CD4-positive, CD25-positive, alpha-beta regulatory T cell (primary cell): ENCODE results near the gene SLC25A21. TPM values are rescaled to one million over a fixed set of nuclear protein-coding genes. Genes with fewer than 3 reads are reported as not detected.

Experiments used
- ATAC-seq, 2 donors: fragments of 150-1000 bp; cut with Tn5 transposase; one replicate each; pipeline ENCODE4 v1.10.0; 2021; ENCODE audit warnings: low read depth in 2 of 2, moderate number of reproducible peaks in 2 of 2, moderate library complexity in 1 of 2
- DNase-seq, 3 donors: peaks; one replicate each; pipeline versions ENCODE4 v3.0.0 to v3.0.0-alpha.2; 2012 to 2022; ENCODE audit warnings: mixed read lengths in 1 of 3
- H3K27ac ChIP-seq: one replicate; pipeline ENCODE4 v1.7.0; 2013; ENCODE audit warnings: mild to moderate bottlenecking, low read length; ENCODE audit not compliant: insufficient read depth, poor library complexity, severe bottlenecking
- H3K27me3 ChIP-seq: one replicate; pipeline ENCODE4 v1.7.0; 2013; ENCODE audit warnings: low read length; ENCODE audit not compliant: control insufficient read depth, insufficient read depth
- H3K36me3 ChIP-seq: one replicate; pipeline ENCODE4 v1.7.0; 2013; ENCODE audit warnings: mild to moderate bottlenecking, low read length, moderate library complexity; ENCODE audit not compliant: control insufficient read depth, insufficient read depth
- H3K4me1 ChIP-seq: 2 replicates; pipeline ENCODE4 v1.7.0; 2013; ENCODE audit warnings: mild to moderate bottlenecking, low read length; ENCODE audit not compliant: insufficient read depth, control insufficient read depth, poor library complexity, severe bottlenecking
- H3K4me3 ChIP-seq: one replicate; pipeline ENCODE4 v1.7.0; 2013; ENCODE audit warnings: low read depth, mild to moderate bottlenecking, low read length, moderate library complexity
- H3K9me3 ChIP-seq, 2 experiments: 1 replicate in 1 of 2; 2 replicates in 1 of 2; pipeline ENCODE4 v1.7.0; 2013; ENCODE audit warnings: low read length in 2 of 2, mild to moderate bottlenecking in 1 of 2, moderate library complexity in 1 of 2; ENCODE audit not compliant: control insufficient read depth in 2 of 2
- H3K27ac Mint-ChIP-seq, 3 donors: one replicate each; pipeline ENCODE4 v1.8.0; 2020 to 2022; ENCODE audit warnings: mild to moderate bottlenecking in 3 of 3, mixed read lengths in 3 of 3, moderate library complexity in 2 of 3
- H3K27me3 Mint-ChIP-seq: one replicate; pipeline ENCODE4 v1.8.0; 2022; ENCODE audit warnings: mild to moderate bottlenecking, mixed read lengths
- H3K36me3 Mint-ChIP-seq: one replicate; pipeline ENCODE4 v1.8.0; 2020; ENCODE audit warnings: mixed read lengths
- H3K4me1 Mint-ChIP-seq, 4 donors: one replicate each; pipeline ENCODE4 v1.8.0; 2020 to 2022; ENCODE audit warnings: mixed read lengths in 4 of 4, mild to moderate bottlenecking in 1 of 4
- H3K4me3 Mint-ChIP-seq, 4 donors: one replicate each; pipeline ENCODE4 v1.8.0; 2020 to 2022; ENCODE audit warnings: mild to moderate bottlenecking in 4 of 4, mixed read lengths in 4 of 4, moderate library complexity in 3 of 4
- H3K9me3 Mint-ChIP-seq, 7 donors: one replicate each; pipeline ENCODE4 v1.8.0; 2020 to 2022; ENCODE audit warnings: mixed read lengths in 7 of 7, mild to moderate bottlenecking in 3 of 7, moderate library complexity in 2 of 7
- polyA plus RNA-seq, 4 donors: library from polyadenylated mRNA; unstranded; fragments of 300-500 nt; fragmentation: Illumina TruSeq; gene quantifications; one replicate each; pipeline ENCODE4 v1.2.3, GENCODE V29; 2021
- total RNA-seq: library from RNA; stranded (reverse); gene quantifications from one replicate; pipeline ENCODE4 v1.2.3, GENCODE V29; 2022

SLC25A21 gene
- total and polyA plus RNA-seq, 5 donors from 2014 or later, result not detected

DNA sequence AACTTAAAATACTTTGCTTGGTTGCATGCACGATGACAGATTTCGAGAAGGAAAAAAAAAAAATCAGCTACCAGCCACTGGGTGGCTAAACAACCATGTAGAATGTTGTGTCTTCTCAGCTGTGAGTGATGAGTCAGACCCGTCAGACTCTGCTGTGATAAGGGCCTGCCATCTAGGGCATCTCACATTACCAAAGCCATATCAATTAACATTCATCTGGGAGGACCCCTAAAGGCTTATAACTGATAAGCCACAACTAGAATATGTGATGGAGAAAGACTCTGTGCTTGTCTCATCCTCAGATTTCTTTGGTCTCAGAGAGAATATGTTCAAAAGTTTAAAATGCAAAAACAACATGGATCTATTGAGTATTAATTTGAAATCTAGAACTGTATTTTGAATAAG lies 399.3 kb downstream of the SLC25A21 start:
- H3K4me3 ChIP-seq, result no peak overlapping the region
- H3K27me3 Mint-ChIP-seq, result no peaks in the 10 kb centered on the region
- no peak overlapping the region for H3K27ac Mint-ChIP-seq
- no peaks in the 10 kb centered on the region for H3K36me3 Mint-ChIP-seq
- H3K36me3 ChIP-seq, result no peaks in the 10 kb centered on the region
- H3K27ac ChIP-seq, result no peak overlapping the region
- DNase-seq (no peak), ATAC-seq (no peak)
- peaks cover 3 to 10% (median 5%) of the 10 kb centered on the region in 7 donors for H3K9me3 Mint-ChIP-seq
- no peak overlapping the region for H3K4me3 Mint-ChIP-seq
- H3K4me1 Mint-ChIP-seq, result no peaks in the 10 kb centered on the region
- no peaks in the 10 kb centered on the region for H3K9me3 ChIP-seq
- no peaks in the 10 kb centered on the region for H3K27me3 ChIP-seq
- H3K4me1 ChIP-seq, result no peaks in the 10 kb centered on the region

DNA sequence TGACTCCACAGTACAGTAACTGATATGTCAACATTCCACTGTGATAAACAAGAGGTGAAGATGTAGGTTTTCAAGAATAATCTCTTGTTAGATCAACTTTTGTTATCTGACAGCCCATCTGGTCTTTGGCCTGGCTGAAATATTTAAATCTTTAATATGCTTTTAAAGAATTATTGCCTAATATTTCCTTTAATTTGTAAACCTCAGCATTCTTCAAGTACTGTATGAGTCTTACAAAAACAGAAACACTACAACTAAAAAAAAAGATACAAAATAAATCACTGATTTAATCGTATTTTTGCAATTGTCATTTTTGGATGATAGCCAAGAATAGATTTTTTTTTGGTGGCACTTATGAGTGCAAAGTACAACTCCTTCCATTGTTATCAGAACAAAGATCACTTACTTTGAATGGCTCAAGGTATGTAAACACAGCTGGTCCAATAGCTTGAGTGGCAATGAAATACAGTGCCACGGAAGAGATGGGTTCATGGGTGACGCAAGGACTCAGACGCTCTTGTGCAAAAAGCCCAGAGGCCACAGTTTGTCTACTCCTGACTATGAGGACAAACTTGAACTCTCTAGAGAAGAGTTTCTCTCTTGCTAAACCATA lies 401.3 kb downstream of the SLC25A21 start:
- H3K9me3 Mint-ChIP-seq, result peaks cover 0 to 5% (median 2%) of the 10 kb centered on the region in 7 donors
- no peaks in the 10 kb centered on the region for H3K27me3 Mint-ChIP-seq
- Histone ChIP-seq H3K27ac (no peak overlapping the region), H3K36me3 (no peaks in the 10 kb centered on the region), H3K9me3 (no peaks in the 10 kb centered on the region), H3K4me1 (no peaks in the 10 kb centered on the region), H3K27me3 (no peaks in the 10 kb centered on the region), H3K4me3 (no peak overlapping the region)
- H3K27ac Mint-ChIP-seq, result no peak overlapping the region
- no peaks in the 10 kb centered on the region for H3K4me1 Mint-ChIP-seq
- H3K36me3 Mint-ChIP-seq, result no peaks in the 10 kb centered on the region
- no peak for DNase-seq
- no peak overlapping the region for H3K4me3 Mint-ChIP-seq
- ATAC-seq, result no peak

- DNase-seq (no peak), ATAC-seq (no peak)
- Mint-ChIP-seq H3K9me3 (peaks cover 0 to 5% (median 2%) of the 10 kb centered on the region in 7 donors), H3K27me3 (no peaks in the 10 kb centered on the region), H3K4me3 (no peak overlapping the region), H3K4me1 (no peaks in the 10 kb centered on the region), H3K27ac (no peak overlapping the region), H3K36me3 (no peaks in the 10 kb centered on the region)
- Histone ChIP-seq H3K36me3 (no peaks in the 10 kb centered on the region), H3K4me3 (no peak overlapping the region), H3K27ac (no peak overlapping the region), H3K27me3 (no peaks in the 10 kb centered on the region), H3K4me1 (no peaks in the 10 kb centered on the region), H3K9me3 (no peaks in the 10 kb centered on the region)
These were observed 403.6 kb downstream of the SLC25A21 start for GRCh38 chr14:36768638-36769337.

DNA sequence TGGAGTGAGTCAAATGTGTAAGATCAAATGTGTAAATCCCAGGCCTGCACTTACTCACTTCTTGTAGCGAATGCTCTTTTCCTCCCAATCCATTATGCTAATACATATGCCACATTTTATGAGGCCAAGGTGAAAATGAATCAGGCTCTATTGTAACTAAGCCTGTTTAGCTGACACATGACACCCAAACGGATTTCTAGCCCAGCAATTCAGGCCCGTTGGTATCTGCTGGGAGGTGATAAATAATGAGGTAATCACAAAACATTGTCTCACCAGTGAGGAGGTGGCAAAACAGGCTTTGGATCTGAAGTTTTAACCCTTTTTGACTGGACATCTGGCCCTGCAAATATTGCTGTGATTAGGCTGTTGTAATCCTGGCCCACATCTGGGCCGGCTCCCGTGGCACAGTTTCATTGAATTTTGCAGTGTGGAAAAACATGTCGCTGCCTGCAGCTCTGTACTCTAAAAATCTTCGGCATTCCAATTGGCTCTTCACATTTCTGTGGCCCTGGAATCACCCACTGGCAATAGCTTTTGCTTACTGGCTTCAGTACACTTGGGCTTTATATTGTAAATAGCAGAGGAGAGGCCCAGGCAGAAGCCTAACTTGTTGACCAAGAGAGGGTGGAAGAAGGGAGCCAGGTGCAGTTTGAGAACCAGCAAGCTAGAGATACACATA lies 404.7 kb downstream of the SLC25A21 start:
- peaks cover 0 to 3% (median 1%) of the 10 kb centered on the region in 7 donors for H3K9me3 Mint-ChIP-seq
- no peaks in the 10 kb centered on the region for H3K36me3 Mint-ChIP-seq
- H3K9me3 ChIP-seq, result no peaks in the 10 kb centered on the region
- DNase-seq (no peak), ATAC-seq (no peak)
- no peaks in the 10 kb centered on the region for H3K27me3 ChIP-seq
- H3K27ac ChIP-seq, result no peak overlapping the region
- no peaks in the 10 kb centered on the region for H3K4me1 ChIP-seq
- no peak overlapping the region for H3K4me3 ChIP-seq
- no peaks in the 10 kb centered on the region for H3K4me1 Mint-ChIP-seq
- H3K27me3 Mint-ChIP-seq, result no peaks in the 10 kb centered on the region
- no peak overlapping the region for H3K4me3 Mint-ChIP-seq
- H3K36me3 ChIP-seq, result no peaks in the 10 kb centered on the region
- no peak overlapping the region for H3K27ac Mint-ChIP-seq

GRCh38 chr14:36766974-36767373 lies 405.4 kb downstream of the SLC25A21 start:
- Mint-ChIP-seq H3K9me3 (peaks cover 0 to 3% (median 0%) of the 10 kb centered on the region in 7 donors), H3K4me3 (no peak overlapping the region), H3K27ac (no peak overlapping the region), H3K36me3 (no peaks in the 10 kb centered on the region), H3K4me1 (no peaks in the 10 kb centered on the region), H3K27me3 (no peaks in the 10 kb centered on the region)
- ATAC-seq (no peak), DNase-seq (no peak)
- Histone ChIP-seq H3K9me3 (no peaks in the 10 kb centered on the region), H3K4me3 (no peak overlapping the region), H3K27ac (no peak overlapping the region), H3K27me3 (no peaks in the 10 kb centered on the region), H3K4me1 (no peaks in the 10 kb centered on the region), H3K36me3 (no peaks in the 10 kb centered on the region)

- no peaks in the 10 kb centered on the region for H3K36me3 ChIP-seq
- no peak for ATAC-seq
- Mint-ChIP-seq H3K4me1 (no peaks in the 10 kb centered on the region), H3K4me3 (no peak overlapping the region), H3K9me3 (peaks cover 0 to 8% (median 5%) of the 10 kb centered on the region in 7 donors), H3K27ac (no peak overlapping the region), H3K27me3 (no peaks in the 10 kb centered on the region), H3K36me3 (no peaks in the 10 kb centered on the region)
- no peak overlapping the region for H3K27ac ChIP-seq
- DNase-seq, result no peak
- no peak overlapping the region for H3K4me3 ChIP-seq
- H3K4me1 ChIP-seq, result no peaks in the 10 kb centered on the region
- H3K9me3 ChIP-seq, result no peaks in the 10 kb centered on the region
- no peaks in the 10 kb centered on the region for H3K27me3 ChIP-seq
These were observed 414.4 kb downstream of the SLC25A21 start for GRCh38 chr14:36757734-36758601.

DNA sequence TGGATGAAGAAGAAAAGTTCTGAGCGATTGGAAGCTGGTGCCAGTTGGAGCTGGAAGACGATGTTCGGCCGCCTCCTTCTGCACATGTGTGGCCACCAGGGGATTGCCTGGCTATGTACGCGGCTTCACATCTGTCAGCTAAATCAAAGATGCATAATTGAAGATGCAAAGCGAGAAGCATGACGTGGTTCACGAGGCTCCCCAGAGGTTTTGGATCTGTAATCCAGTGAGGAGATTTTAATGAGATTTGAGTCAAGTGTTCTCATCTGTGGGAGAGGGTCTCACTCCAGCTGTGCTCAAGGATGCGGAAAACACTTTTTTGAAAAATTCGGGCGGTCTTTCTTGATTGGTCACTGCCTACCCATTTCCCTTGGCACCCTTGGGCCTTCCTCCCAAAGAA lies 416.2 kb downstream of the SLC25A21 start:
- ATAC-seq (no peak), DNase-seq (no peak)
- no peaks in the 10 kb centered on the region for H3K4me1 Mint-ChIP-seq
- H3K27ac Mint-ChIP-seq, result peak overlapping the region in 1 of 3 donors; percentile 66
- H3K36me3 Mint-ChIP-seq, result no peaks in the 10 kb centered on the region
- no peak overlapping the region for H3K4me3 Mint-ChIP-seq
- no peaks in the 10 kb centered on the region for H3K36me3 ChIP-seq
- peaks cover 0 to 10% (median 7%) of the 10 kb centered on the region in 7 donors for H3K9me3 Mint-ChIP-seq
- H3K9me3 ChIP-seq, result no peaks in the 10 kb centered on the region
- H3K4me1 ChIP-seq, result no peaks in the 10 kb centered on the region
- no peaks in the 10 kb centered on the region for H3K27me3 ChIP-seq
- H3K27ac ChIP-seq, result no peak overlapping the region
- H3K4me3 ChIP-seq, result no peak overlapping the region
- no peaks in the 10 kb centered on the region for H3K27me3 Mint-ChIP-seq
